HG03196 (cell line): ENCODE data around the gene NME8.
"Not testable (repeated sequence)": the region's sequence is repeated elsewhere in the genome, so short reads cannot be mapped to it uniquely, and the experiment has no call there.

Source experiments
- ATAC-seq: cut with Tn5 transposase; IDR thresholded peaks from one replicate; pipeline ENCODE4 v1.9.1; 2021; ENCODE audit not compliant: unreplicated experiment

NME8 gene, protein sequence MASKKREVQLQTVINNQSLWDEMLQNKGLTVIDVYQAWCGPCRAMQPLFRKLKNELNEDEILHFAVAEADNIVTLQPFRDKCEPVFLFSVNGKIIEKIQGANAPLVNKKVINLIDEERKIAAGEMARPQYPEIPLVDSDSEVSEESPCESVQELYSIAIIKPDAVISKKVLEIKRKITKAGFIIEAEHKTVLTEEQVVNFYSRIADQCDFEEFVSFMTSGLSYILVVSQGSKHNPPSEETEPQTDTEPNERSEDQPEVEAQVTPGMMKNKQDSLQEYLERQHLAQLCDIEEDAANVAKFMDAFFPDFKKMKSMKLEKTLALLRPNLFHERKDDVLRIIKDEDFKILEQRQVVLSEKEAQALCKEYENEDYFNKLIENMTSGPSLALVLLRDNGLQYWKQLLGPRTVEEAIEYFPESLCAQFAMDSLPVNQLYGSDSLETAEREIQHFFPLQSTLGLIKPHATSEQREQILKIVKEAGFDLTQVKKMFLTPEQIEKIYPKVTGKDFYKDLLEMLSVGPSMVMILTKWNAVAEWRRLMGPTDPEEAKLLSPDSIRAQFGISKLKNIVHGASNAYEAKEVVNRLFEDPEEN

DNA sequence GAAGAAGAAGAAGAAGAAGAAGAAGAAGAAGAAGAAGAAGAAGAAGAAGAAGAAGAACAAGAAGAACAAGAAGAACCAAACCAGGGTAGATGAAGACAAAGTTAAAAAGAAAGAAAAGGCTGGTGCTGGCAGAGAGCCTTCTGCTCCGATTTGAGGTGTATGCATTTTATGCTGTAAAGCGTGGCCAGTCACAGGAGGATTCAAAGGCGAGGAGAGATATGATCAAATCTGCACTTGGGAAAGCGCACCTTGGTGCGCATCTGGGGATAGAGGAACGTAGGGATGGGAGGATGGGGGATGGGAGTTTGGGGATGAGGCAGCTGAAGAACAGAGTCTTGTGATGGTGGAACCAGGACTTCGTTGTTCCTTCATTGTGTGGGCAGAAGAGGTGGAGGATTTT is at the start of gene NME8:
TSS of gene NME8 (plus strand) at position 301 of the 400 bp plus-strand sequence. CDS start 1,670 bp downstream, outside the sequence.
- no peak for ATAC-seq

DNA sequence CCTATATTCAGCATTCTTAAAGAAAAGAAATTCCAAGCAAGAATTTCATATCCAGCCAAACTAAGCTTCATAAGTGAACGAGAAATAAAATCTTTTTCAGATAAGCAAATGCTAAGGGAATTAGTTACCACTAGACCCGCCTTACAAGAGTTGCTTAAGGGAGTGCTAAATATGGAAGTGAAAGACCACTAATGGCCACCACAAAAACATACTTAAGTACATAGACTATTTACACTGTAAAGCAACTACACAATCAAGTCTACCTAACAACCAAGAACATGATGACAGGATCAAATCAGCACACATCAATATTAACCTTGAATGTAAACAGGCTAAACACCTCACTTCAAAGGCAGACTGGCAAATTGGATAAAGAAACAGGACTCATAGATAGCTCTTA is 42.2 kb upstream of the NME8 start:
- no peak for ATAC-seq

DNA sequence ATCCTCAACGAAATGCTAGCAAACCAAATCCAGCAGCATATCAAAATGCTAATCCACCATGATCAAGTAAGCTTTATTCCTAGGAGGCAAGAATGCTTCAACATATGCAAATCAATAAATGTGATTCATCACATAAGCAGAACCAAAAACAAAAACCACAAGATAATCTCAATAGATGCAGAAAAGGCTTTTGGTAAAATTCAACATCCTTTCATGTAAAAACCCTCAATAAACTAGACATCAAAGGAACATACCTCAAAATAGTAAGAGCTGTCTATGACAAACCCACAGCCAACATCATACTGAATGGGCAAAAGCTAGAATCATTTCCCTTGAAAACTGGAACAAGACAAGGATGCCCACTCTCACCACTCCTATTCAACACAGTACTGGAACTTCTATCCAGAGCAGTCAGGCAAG is 36.2 kb upstream of the NME8 start:
- ATAC-seq, result not testable (repeated sequence)

DNA sequence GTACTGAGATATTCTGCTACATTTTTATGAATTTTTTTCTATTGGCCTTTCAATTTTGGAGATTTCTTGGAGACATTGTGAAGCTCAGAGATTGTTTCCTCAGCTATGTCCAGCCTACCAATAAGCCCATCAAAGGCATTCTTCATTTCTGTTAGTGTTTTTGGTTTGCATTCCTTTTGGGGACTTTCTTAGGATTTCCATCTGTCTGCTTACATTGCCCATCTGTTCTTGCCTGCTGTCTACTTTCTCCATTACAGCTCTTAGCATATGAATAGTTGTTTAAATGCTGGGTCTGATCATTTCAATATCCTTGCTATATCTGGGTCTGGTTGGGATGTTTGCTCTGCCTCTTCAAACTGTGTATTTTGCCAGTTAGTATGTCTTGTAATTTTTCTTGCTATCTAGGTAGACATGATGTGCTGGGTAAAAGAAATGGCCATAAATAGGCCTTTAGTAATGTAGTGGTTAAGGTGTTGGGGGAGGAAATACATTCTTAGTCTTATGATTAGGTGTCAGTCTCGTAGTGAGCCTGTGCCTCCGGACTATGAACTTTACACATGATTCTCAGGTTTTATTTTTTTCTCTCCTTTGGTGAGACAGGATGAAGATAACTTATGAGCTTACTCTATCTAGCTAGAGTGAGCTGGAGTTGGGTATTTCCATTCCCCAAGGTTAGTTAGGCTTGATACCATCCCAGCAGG is 32.6 kb upstream of the NME8 start:
- peak; percentile 84 for ATAC-seq

DNA sequence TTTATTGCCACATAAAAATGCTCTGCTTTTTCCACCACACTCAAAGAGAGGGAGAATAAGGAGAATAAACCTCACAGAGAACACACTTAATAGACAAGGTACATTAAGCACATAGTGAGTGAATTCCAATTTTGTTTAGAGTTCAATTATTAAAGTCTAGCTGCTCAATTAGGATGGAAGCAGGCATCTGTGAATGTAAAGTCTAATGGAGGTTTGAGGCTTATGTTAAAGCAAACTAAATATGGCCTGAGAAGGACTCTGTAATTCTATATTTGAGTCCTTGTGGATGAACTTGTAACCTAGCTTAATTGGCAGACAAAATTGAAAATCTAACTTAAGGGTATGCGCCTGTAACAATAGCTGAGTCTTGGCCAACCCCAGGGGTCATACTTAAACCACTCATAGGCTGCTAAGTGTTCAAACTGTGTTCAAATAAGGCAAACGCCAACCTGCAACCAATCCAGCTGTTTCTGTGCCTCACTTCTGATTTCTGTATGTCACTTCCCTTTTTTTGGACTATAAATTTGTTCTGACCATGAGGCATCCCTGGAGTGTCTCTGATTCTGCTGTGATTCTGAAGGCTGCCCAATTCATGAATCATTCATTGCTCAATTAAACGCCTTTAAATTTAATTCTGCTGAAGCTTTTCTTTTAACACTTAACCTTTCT is 31.3 kb upstream of the NME8 start:
- ATAC-seq, result no peak

DNA sequence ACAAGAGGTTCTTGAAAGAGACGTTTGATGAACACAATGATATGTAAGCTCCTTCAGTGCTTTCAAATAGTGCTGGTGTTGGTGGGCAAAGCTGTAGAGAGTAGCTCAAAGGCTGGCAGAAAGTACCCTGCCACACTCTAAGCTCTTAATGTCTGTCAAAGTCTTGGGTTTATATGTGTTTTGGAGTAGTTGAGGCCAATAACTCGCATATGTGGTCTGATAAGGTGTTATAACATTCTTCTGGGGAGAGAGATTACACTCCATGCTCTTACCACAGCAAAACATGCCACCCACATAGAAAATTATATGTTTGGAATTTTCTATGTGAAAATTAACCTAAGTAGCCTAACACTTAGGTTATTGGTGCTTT is 30.8 kb upstream of the NME8 start:
- no peak for ATAC-seq

DNA sequence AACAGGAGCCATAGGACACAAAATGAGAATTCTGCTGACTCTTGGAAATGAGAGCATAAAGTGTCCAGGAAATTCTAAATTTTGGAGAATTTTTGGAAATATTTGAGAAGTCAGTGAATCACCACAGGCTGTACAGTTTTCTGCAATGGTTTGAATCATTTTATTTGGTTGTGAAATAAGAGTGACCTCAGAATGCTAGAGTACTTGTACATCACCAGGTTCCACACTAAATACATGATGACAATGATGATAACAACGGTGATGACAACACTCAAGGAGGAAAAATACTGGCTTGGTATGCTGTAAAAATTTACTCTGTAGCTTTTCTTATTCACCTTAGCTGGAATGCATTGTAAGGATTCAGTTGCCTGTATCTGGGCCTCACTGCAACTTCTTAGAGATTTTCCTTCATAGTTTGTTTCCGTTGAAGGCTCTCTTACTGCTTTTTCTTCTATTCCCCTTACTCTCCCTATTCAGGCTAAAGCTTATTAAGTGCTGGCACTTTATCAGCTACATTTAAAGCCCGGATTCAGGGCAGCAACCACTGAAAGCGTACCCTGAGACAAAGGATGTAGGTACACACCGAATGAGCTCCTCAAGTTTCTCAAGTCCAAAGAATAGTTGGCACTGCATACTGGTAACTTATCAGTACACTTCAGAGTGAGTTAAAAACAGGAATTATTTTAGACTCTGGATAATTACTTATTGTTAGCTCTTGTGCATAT is 30.2 kb upstream of the NME8 start:
- no peak for ATAC-seq

DNA sequence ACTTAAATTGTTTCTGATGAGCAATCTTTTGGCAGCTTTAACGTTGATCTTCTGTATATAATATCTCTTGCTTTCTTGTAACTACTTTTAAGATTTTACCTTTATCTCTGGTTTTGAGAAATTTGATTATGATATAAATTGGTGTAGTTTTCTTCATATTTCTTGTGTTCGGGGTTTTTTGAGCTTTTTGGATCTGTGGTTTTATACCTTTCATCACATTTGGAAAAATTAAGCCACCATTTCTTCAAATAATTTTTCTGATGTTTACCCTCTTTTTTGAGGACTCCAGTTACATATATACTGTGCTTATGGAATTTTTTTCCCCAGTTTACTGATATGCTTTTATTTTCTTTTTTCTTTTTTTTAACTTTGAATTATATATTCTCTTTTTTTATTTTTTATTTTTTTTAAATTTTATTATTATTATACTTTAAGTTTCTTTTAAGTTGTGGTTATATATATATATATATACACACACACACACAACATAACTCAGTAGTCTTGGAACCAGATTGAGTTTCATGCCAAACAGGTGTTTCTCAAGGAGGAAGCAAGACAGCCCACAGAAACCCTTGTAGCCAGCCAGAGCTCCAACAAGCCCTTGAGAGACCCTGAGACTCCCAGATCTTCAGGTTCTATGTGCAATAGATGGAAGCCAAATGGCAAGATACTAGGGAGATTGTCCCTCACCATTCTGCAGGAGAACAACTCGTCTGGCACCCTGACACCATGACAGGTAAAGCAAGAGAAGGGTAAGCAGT is 27.5 kb upstream of the NME8 start:
- ATAC-seq, result no peak

DNA sequence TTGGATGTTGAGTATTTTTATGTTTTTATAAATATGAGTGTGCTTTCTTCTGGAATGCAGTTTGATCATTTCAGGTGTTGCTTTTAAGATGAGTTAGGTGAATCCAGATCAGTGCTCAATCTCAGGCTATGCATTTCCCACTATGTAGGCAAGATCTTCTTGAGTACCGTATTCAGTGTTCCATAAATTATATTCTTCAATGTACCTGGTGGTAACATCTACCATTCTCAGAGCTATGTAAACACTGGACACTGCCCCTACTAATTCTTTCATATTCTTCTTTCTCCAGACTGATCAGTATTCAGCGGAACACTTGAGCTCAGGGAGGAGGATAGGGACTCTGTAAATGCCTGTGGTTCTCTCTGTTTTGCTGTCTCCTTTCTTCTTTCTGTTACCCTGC is 25.5 kb upstream of the NME8 start:
- no peak for ATAC-seq

DNA sequence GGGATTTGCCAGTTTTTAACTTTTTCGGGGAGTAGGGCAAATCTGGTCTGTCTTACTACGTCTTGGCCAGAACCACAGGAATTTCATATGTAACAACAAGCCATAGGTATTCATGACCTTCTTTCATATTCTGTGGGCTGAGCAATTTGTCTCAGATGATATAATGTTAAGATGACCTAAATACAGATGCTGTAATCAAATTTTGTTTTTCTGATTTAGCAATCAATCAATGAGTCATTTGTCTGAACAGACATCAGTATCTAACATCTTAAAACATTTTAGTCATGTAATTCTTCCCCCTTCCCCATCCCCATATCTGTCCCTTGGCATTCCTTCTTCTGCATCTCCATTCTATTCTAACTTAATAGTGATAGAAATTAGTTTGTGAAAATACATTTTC is 24.8 kb upstream of the NME8 start:
- ATAC-seq, result no peak

DNA sequence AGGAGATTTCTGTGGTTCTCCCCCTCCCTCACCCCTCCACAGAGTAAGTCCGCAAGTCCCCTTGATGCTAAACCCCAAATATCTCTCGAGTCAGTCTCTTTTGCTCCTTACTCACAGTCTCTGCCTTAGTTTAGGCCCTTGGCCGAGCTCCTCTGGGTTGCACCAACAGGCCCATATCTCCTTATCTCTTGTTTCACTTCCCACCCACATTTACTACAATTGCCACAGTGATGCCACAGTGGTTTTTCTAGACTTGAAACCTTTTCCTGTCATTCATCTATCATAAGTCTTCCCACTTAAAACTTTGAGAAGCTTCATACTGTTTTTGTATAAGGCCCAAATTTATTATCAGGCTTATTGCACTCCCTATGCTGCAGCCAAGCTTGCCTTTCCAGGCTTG is 23.4 kb upstream of the NME8 start:
- no peak for ATAC-seq

DNA sequence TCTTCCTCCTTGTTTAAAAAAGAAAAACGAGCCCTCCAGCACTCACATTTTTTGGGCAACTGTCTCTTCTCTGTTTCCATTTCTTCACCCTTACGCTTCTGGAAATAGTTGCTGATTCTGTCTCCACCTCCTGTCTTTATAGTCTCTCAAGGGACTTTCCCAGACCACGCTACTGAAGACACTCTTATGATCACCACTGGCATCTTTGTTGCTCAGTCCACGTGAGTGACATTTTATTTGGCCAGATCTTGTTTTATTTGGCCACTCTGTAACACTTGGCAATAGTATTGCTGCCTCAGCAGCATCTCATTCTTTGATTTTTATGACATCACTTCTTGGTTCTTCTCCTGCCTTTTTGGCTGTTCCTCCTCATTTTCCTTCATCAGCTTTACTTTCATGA is 21.6 kb upstream of the NME8 start:
- no peak for ATAC-seq

DNA sequence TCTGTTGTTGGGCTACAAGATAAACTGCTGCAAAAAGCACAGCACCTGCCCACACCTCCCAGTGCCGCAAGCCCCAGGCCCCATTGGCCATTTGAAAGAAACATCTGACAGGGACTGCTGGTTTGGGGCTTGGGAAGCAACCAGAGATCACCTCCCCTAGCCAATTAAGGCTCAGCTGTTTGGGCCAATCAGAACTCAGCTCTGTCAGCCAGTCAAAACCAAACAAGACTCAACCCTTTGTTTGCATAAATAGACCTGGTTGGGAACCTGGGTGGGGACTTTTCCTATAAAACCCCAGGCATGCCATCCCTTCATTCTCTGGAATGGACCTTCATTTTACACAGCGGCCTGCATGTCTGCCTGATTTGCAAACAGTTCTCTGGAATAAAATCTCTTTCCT is 17.2 kb upstream of the NME8 start:
- no peak for ATAC-seq

DNA sequence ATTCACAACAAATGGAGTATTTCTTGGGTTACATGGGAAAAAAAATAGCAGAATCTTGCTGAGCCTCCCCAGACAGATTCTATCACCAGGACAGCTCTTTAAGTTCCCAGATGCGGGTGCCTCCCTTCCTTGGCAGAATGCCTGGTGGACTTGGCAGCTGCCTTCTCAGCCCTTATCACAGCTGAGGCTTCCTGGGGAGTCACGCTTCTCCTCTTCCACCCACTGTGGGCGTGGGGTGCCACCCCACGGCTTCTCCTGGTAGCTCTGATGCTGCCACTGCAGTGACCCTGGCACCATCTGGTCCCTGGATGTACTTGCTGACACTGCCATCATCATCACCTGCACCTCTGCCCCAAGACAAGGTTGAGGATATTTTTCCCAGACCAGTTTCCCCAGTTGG is 16.2 kb upstream of the NME8 start:
- ATAC-seq, result peak; percentile 81

DNA sequence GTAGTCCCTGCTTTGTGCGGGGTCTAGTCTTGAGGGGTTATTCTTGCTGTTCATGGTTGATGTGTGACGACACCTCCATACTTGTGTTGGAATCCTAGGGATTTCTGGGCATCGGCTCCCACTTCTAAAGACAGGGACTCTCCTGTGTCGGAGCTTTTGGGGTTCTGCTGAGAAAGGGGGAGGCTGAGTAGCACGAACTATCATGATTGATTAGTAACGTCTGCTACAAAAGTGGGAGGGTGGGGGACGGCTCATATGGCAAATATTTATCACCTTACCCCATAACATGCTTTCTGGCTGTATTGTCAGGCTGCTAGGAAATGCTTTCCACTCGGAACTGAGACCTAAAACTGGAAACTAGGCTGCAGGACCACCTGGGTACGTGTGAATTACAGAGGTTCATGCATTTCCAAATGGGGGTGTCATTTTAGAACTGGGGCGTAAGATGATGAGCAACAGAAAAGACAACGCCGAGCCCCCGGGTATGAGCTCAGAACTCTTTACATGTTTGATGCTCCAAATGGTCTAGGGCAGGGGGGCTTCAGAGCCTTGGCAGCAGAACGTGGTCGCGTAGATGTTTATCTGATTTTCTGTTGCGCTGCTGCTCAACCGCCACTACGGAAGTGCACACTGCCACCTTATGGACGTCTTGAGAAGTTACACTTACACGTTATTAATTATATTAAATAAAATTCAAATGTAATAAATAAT is 15.1 kb upstream of the NME8 start:
- ATAC-seq, result no peak

DNA sequence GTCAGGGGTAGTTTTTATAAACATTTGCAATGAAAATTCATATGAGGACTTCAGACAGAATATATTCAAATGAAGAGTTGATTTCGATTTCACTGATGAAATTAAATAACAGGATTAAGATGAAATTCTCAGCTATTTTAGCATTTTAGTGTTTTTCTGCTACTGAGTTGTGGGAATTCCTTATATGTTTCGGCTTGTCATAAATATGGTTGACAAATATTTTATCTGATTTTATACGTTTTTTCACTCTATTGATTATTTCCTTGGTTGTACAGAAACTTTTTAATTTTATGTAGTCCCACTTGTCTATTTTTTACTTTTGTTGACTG is 14.6 kb upstream of the NME8 start:
- no peak for ATAC-seq

DNA sequence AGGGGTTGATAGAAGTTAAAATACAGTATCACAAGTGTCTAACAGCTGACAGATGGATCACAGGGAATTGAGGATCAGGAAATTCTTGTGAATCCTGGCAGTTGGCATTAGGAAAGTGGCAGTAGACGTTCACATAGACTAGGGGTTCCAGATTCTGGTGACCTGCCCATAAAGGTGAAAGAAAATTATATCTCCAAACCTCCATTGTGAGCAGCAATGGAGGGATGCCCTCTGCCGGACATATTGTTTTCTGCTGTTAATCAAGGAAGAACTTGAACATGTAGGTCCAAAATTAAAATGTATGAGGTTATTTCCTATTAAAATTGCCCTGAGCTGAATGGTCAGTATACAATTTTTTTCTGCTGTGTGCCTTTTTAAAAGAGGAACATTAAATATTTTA is 5.1 kb downstream of the NME8 start:
- no peak for ATAC-seq

DNA sequence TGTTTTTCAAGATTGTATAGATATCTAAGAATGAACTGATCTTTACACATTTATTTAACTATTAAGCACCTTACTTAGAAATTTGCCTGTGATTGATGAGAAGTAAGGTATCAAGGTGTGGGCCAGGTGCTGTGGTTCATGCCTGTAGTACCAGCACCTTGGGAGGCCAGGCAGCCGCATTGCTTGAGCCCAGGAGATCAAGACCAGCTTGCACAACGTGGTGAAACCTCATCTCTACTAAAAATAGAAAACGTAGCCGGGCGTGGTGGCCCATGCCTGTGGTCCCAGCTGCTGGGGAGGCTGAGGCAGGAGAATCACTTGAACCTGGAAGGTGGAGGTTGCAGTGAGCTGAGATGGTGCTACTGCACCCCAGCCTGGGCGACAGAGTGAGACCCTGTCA is 33.7 kb downstream of the NME8 start:
- no peak for ATAC-seq

DNA sequence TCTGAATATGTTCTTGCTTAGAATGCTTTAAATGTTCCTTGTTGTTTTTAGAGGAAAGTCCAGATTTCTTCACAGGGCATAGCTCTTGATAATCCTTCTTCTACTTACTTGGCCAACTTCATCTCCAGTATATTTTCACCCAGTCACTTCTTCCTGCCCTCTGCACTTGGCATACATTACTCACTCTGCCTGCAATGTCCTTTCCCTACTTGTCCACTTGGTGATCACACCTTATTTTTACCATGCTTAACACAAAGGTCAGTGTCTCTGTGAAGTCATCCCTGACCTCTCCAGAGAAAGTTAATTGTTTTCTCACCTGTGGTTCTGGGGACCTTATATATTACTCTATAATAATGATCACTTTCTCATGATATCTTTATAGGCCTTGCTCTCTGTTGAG is 45.0 kb downstream of the NME8 start:
- ATAC-seq, result no peak

DNA sequence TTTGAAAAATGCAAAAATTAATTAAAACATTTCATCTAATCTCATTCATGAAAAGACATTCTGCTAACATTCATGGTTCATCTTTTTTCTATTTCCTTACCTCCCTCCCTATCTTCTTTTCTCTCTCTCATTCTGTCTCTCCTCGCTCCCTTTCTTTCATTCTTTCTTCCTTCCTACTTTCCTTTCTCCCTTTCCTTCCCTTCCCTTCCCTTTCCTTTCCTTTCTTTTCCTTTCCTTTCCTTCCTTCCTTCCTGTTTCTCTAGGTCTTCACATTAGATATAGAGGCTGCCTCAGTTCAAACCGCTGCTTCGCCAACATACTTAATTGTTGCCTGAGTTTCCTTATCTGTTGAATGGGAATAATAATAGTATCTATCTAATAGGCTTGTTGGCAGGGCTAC is 46.3 kb downstream of the NME8 start:
- no peak for ATAC-seq
